ENCODE measurements around the gene RAB2B. TPM values are rescaled to one million over a fixed set of nuclear protein-coding genes. Genes with fewer than 3 reads are reported as not detected.
A peak's percentile ranks its signal among the peaks of the same experiment; 100 is the strongest.
"Not testable (repeated sequence)": the region's sequence is repeated elsewhere in the genome, so short reads cannot be mapped to it uniquely, and the experiment has no call there.

Gene RAB2B
- total RNA-seq, 2 donors from 2014 or later: 41.2 to 42.9 TPM

DNA sequence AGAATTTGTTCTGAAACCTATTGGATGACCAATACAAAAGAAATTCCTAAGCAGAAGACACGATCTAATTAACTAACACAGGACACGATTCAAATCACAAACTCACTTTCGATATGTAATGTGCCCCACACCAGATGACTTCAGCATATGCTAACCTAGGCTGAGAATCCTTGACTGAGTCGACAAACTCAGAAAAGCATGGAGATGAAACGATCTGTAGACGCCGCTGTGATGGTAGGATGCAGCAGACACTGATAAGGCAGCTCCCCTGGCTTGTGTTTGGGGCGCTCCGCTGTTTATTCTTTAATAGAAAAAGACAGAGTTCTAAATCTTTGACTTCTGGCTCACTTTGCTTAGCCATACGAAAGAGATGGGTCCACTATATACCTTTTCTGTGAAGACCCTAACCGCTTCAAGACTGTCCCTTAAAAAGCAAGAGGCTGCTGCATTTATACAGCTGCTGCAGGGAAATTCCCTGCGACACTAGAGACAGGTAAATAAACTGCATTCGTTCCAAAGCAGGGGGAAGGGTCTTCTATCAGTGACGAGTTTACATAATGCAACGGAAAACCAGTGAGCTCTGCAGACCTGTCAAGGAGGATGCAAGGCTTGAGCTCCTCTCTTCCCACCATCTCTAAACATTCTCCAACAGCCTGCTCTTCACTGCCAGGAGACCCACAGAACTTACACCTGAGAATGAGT is 21.8 kb downstream of the RAB2B start:
- H3K4me3 ChIP-seq (ENCODE audit: low read length): peak overlapping the region; percentile 88
- peak overlapping the region; percentile 93 for H3K4me3 Mint-ChIP-seq
- H3K36me3 Mint-ChIP-seq (ENCODE audit: low read depth): peaks cover 37% of the 10 kb centered on the region
- H3K27me3 Mint-ChIP-seq (ENCODE audit: insufficient read depth): no peaks in the 10 kb centered on the region
- H3K27me3 ChIP-seq (ENCODE audit: control insufficient read depth, insufficient read depth, low read length, poor library complexity, severe bottlenecking): no peaks in the 10 kb centered on the region
- TF ChIP-seq, protein P1, sequence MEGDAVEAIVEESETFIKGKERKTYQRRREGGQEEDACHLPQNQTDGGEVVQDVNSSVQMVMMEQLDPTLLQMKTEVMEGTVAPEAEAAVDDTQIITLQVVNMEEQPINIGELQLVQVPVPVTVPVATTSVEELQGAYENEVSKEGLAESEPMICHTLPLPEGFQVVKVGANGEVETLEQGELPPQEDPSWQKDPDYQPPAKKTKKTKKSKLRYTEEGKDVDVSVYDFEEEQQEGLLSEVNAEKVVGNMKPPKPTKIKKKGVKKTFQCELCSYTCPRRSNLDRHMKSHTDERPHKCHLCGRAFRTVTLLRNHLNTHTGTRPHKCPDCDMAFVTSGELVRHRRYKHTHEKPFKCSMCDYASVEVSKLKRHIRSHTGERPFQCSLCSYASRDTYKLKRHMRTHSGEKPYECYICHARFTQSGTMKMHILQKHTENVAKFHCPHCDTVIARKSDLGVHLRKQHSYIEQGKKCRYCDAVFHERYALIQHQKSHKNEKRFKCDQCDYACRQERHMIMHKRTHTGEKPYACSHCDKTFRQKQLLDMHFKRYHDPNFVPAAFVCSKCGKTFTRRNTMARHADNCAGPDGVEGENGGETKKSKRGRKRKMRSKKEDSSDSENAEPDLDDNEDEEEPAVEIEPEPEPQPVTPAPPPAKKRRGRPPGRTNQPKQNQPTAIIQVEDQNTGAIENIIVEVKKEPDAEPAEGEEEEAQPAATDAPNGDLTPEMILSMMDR (conservative IDR thresholded peaks at IDR 0.05): no peak
- H3K9ac ChIP-seq (ENCODE audit: extremely low read depth, low read length, poor library complexity, severe bottlenecking): peak overlapping the region; percentile 91
- H3K36me3 ChIP-seq (ENCODE audit: control insufficient read depth, insufficient read depth, low read length): peaks cover 30% of the 10 kb centered on the region
- H3K27ac Mint-ChIP-seq: peak overlapping the region; percentile 96
- no peak overlapping the region for H3K27ac ChIP-seq (ENCODE audit: low read depth, low read length)
- DNase-seq: no peak
- H3K4me1 Mint-ChIP-seq: peaks cover 11% of the 10 kb centered on the region
- no peaks in the 10 kb centered on the region for H3K9me3 ChIP-seq (ENCODE audit: control insufficient read depth, low read length)
- no peaks in the 10 kb centered on the region for H3K4me1 ChIP-seq (ENCODE audit: control insufficient read depth, insufficient read depth, low read length)
- 44 to 46% methylated on average over 12 to 15 of the region's 15 CpGs for WGBS, 2 experiments (ENCODE audit: insufficient coverage in 1 of 2, insufficient read length in 1 of 2)
- H3K9me3 Mint-ChIP-seq: no peaks in the 10 kb centered on the region

DNA sequence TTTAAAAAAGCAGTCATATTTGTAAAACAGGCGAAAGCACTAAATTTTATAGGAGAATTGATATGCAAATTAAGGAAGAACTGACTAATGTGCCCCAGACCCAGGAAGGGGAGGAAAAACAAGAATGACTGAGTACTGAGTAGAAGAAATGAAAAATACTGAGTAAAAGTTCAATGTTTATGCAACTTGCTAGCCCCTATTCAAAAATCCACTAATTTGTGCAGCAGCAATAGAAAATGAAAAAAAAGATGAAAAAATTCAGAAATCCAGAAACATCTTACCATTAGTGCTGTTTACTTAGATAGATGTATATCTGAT is 26.9 kb downstream of the RAB2B start:
- TF ChIP-seq, protein P1 (conservative IDR thresholded peaks at IDR 0.05): no peak
- DNase-seq: no peak
- H3K4me1 Mint-ChIP-seq: peaks cover 7% of the 10 kb centered on the region
- H3K9me3 Mint-ChIP-seq: no peaks in the 10 kb centered on the region
- no peak overlapping the region for H3K27ac Mint-ChIP-seq
- Histone ChIP-seq H3K4me3 (ENCODE audit: low read length) (no peak overlapping the region), H3K36me3 (ENCODE audit: control insufficient read depth, insufficient read depth, low read length) (peaks cover 29% of the 10 kb centered on the region), H3K27ac (ENCODE audit: low read depth, low read length) (no peak overlapping the region), H3K4me1 (ENCODE audit: control insufficient read depth, insufficient read depth, low read length) (no peaks in the 10 kb centered on the region), H3K9ac (ENCODE audit: extremely low read depth, low read length, poor library complexity, severe bottlenecking) (no peak overlapping the region), H3K9me3 (ENCODE audit: control insufficient read depth, low read length) (no peaks in the 10 kb centered on the region), H3K27me3 (ENCODE audit: control insufficient read depth, insufficient read depth, low read length, poor library complexity, severe bottlenecking) (no peaks in the 10 kb centered on the region)
- peaks cover 34% of the 10 kb centered on the region for H3K36me3 Mint-ChIP-seq (ENCODE audit: low read depth)
- H3K4me3 Mint-ChIP-seq: no peak overlapping the region
- 96 to 100% methylated on average over 1 of the region's 1 CpG for WGBS, 2 experiments (ENCODE audit: insufficient coverage in 1 of 2, insufficient read length in 1 of 2)
- no peaks in the 10 kb centered on the region for H3K27me3 Mint-ChIP-seq (ENCODE audit: insufficient read depth)

DNA sequence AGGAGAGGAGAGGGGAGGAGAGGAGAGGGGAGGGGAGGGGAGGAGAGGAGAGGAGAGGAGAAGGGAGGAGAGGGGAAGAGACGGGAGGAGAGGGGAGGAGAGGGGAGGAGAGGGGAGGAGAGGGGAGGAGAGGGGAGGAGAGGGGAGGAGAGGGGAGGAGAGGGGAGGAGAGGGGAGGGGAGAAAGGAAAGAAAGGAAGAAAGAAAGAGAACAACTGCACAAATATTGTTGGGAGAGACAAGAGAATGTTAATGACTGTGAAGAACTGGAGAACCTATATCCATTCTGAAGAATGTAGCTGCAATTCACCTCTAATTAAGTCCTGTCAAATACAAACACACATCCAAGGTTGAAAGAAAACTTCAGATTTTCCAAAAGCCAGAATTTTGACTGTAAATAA is 34.1 kb downstream of the RAB2B start:
- H3K4me1 ChIP-seq (ENCODE audit: control insufficient read depth, insufficient read depth, low read length); H3K27me3 ChIP-seq (ENCODE audit: control insufficient read depth, insufficient read depth, low read length, poor library complexity, severe bottlenecking); H3K4me1 Mint-ChIP-seq; H3K27ac ChIP-seq (ENCODE audit: low read depth, low read length); H3K9me3 ChIP-seq (ENCODE audit: control insufficient read depth, low read length); H3K9ac ChIP-seq (ENCODE audit: extremely low read depth, low read length, poor library complexity, severe bottlenecking); H3K9me3 Mint-ChIP-seq; H3K27ac Mint-ChIP-seq; H3K4me3 ChIP-seq (ENCODE audit: low read length); H3K36me3 ChIP-seq (ENCODE audit: control insufficient read depth, insufficient read depth, low read length); DNase-seq; H3K27me3 Mint-ChIP-seq (ENCODE audit: insufficient read depth); H3K4me3 Mint-ChIP-seq: not testable (repeated sequence)
- no CpG with 5 or more reads among the region's 1 CpG for WGBS, 2 experiments (ENCODE audit: insufficient coverage in 1 of 2, insufficient read length in 1 of 2)
- peaks cover 16% of the 10 kb centered on the region for H3K36me3 Mint-ChIP-seq (ENCODE audit: low read depth)

DNA sequence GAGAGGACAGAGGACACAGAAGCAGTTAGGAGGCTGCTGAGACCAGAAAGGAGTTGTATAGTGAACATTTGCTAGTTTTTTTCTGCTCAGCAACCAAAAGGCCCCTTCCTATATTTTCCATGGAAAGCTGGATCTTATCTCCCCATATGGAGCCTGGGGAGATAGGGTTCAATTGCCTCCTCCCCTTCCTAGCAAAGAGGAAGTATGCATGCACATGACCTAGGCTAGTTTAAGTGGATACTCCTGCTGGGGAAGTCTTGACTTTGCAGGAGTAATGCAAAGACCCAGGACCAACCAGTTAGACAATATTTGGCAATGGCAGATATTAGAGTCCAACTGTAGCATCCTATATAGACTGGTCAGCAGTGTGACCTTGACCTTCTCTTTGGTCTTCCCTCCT is 35.9 kb downstream of the RAB2B start:
- no peak overlapping the region for H3K4me3 ChIP-seq (ENCODE audit: low read length)
- no peaks in the 10 kb centered on the region for H3K36me3 ChIP-seq (ENCODE audit: control insufficient read depth, insufficient read depth, low read length)
- no peaks in the 10 kb centered on the region for H3K9me3 ChIP-seq (ENCODE audit: control insufficient read depth, low read length)
- no peaks in the 10 kb centered on the region for H3K4me1 ChIP-seq (ENCODE audit: control insufficient read depth, insufficient read depth, low read length)
- no peak overlapping the region for H3K9ac ChIP-seq (ENCODE audit: extremely low read depth, low read length, poor library complexity, severe bottlenecking)
- H3K27me3 Mint-ChIP-seq (ENCODE audit: insufficient read depth): no peaks in the 10 kb centered on the region
- DNase-seq: no peak
- H3K4me3 Mint-ChIP-seq: no peak overlapping the region
- no peak overlapping the region for H3K27ac ChIP-seq (ENCODE audit: low read depth, low read length)
- H3K27ac Mint-ChIP-seq: no peak overlapping the region
- TF ChIP-seq, protein P1 (conservative IDR thresholded peaks at IDR 0.05): no peak
- peaks cover 13% of the 10 kb centered on the region for H3K36me3 Mint-ChIP-seq (ENCODE audit: low read depth)
- no peaks in the 10 kb centered on the region for H3K27me3 ChIP-seq (ENCODE audit: control insufficient read depth, insufficient read depth, low read length, poor library complexity, severe bottlenecking)
- H3K9me3 Mint-ChIP-seq: no peaks in the 10 kb centered on the region
- peaks cover 9% of the 10 kb centered on the region for H3K4me1 Mint-ChIP-seq
